ENCODE measurements around the gene DBH.

DNA sequence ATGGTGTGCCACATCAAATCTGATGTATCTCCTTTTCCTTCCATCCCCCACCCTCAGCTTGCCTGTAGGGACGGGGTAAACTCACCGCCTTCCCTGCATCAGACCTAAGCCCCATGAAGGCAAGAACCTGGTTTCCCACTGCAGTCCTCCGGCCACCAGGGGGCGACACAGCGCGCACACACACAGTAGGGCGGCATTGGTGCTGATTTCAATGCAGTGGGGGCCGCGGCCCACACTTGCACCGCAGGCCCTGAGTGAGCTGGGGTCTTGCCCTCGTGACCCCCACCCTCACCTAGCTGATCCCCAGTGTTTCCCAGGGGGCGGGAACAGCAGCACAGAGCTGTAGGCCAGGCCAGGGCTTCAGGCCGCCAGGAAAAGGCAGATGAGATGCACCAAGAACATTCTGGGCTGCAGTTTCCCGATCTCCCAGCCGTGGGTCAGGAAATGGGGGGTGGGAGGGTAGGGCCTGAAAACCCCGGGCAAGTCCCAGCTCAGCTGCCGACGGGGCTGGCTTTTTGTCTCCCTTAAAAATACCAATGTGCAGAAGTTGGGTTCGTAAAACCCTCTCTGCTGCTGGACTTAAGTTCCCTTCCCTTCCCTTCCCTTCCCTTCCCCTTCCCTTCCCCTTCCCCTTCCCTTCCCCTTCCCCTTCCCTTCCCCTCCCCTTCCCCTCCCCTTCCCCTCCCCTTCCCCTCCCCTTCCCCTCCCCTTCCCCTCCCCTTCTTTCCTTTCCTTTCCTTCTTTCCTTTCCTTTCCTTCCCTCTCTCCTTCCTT, 46.5 kb upstream of the DBH start:
- no peak for TF ChIP-seq POLR2A (IDR thresholded peaks at IDR 0.05)
- TF ChIP-seq CTCF (IDR thresholded peaks at IDR 0.05), result peak in 5 of 6 experiments; percentile 6 to 36 (median 31)

Measured in adrenal gland (tissue), 5 donors.